ENCODE measurements around the gene ARL5B. TPM values are rescaled to one million over a fixed set of nuclear protein-coding genes. Genes with fewer than 3 reads are reported as not detected.
A peak's percentile ranks its signal among the peaks of the same experiment; 100 is the strongest.

ARL5B gene
- total RNA-seq = 10 to 100 TPM in 1 of 4 donors, 1 to 10 TPM in 3; 7.5 to 14.7 (median 8.9) TPM

GRCh38 chr10:18659125-18659818, at the start of gene ARL5B:
Gene ARL5B, plus strand, starts transcription at chr10:18659431. Its CDS starts 207 bp downstream, at chr10:18659638.
- no peaks in the 10 kb centered on the region for H3K36me3 ChIP-seq
- no peaks in the 10 kb centered on the region for H3K9me3 ChIP-seq
- peak within 1 kb of the TSS; percentile 96 to 98 (median 98) for H3K27ac ChIP-seq (replicated peaks in 1 of 4)
- H3K4me1 ChIP-seq = peaks cover 30 to 45% (median 38%) of the 10 kb centered on the region in 4 donors
- peak; percentile 96 to 98 for TF ChIP-seq POLR2AphosphoS5 (IDR thresholded peaks at IDR 0.05)
- TF ChIP-seq, protein P1, sequence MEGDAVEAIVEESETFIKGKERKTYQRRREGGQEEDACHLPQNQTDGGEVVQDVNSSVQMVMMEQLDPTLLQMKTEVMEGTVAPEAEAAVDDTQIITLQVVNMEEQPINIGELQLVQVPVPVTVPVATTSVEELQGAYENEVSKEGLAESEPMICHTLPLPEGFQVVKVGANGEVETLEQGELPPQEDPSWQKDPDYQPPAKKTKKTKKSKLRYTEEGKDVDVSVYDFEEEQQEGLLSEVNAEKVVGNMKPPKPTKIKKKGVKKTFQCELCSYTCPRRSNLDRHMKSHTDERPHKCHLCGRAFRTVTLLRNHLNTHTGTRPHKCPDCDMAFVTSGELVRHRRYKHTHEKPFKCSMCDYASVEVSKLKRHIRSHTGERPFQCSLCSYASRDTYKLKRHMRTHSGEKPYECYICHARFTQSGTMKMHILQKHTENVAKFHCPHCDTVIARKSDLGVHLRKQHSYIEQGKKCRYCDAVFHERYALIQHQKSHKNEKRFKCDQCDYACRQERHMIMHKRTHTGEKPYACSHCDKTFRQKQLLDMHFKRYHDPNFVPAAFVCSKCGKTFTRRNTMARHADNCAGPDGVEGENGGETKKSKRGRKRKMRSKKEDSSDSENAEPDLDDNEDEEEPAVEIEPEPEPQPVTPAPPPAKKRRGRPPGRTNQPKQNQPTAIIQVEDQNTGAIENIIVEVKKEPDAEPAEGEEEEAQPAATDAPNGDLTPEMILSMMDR (IDR thresholded peaks at IDR 0.05) = no peak
- peak; percentile 92 for TF ChIP-seq EP300 (IDR thresholded peaks at IDR 0.05)
- TF ChIP-seq POLR2A (IDR thresholded peaks at IDR 0.05; ENCODE audit: low read depth) = peak; percentile 46
- no peaks in the 10 kb centered on the region for H3K27me3 ChIP-seq
- H3K4me3 ChIP-seq = peak within 1 kb of the TSS; percentile 89 to 92 (median 90)
- intact Hi-C loops (cut with DNase I) = no loop called here
- WGBS = 0% methylated on average over 18 of the region's 72 CpGs
- peak; percentile 99 for DNase-seq (ENCODE audit: extremely low spot score)

- 67% methylated on average over 3 of the region's 3 CpGs for WGBS
- intact Hi-C loops (cut with DNase I) = no loop called here
Measured at GRCh38 chr10:18610517-18610916, 48.7 kb upstream of the ARL5B start.

GRCh38 chr10:18611168-18611567, 48.1 kb upstream of the ARL5B start:
- Histone ChIP-seq H3K27me3 (no peaks in the 10 kb centered on the region), H3K9me3 (no peaks in the 10 kb centered on the region), H3K4me1 (peaks cover 0 to 10% (median 7%) of the 10 kb centered on the region in 4 donors), H3K36me3 (peaks cover 0 to 24% (median 5%) of the 10 kb centered on the region in 4 donors), H3K27ac (replicated peaks in 1 of 4) (no peak overlapping the region), H3K4me3 (no peak overlapping the region)
- no peak for TF ChIP-seq EP300 (IDR thresholded peaks at IDR 0.05)
- TF ChIP-seq POLR2A (IDR thresholded peaks at IDR 0.05; ENCODE audit: low read depth) = no peak
- no peak for TF ChIP-seq POLR2AphosphoS5 (IDR thresholded peaks at IDR 0.05)
- TF ChIP-seq, protein P1 (IDR thresholded peaks at IDR 0.05) = no peak
- no peak for DNase-seq (ENCODE audit: extremely low spot score)
- intact Hi-C loops (cut with DNase I) = no loop called here
- 99% methylated on average over 4 of the region's 4 CpGs for WGBS

More at GRCh38 chr10:18610517-18610916, 48.7 kb upstream of the ARL5B start:
- H3K27ac ChIP-seq (replicated peaks in 1 of 4) = no peak overlapping the region
- H3K9me3 ChIP-seq = no peaks in the 10 kb centered on the region
- H3K4me1 ChIP-seq = peaks cover 0 to 10% (median 7%) of the 10 kb centered on the region in 4 donors
- no peak for DNase-seq (ENCODE audit: extremely low spot score)
- H3K4me3 ChIP-seq = no peak overlapping the region
- H3K36me3 ChIP-seq = peaks cover 0 to 24% (median 5%) of the 10 kb centered on the region in 4 donors
- H3K27me3 ChIP-seq = no peaks in the 10 kb centered on the region
- TF ChIP-seq POLR2AphosphoS5 (IDR thresholded peaks at IDR 0.05) = peak in 1 of 2 donors; percentile 17
- TF ChIP-seq EP300 (IDR thresholded peaks at IDR 0.05) = no peak

DNA sequence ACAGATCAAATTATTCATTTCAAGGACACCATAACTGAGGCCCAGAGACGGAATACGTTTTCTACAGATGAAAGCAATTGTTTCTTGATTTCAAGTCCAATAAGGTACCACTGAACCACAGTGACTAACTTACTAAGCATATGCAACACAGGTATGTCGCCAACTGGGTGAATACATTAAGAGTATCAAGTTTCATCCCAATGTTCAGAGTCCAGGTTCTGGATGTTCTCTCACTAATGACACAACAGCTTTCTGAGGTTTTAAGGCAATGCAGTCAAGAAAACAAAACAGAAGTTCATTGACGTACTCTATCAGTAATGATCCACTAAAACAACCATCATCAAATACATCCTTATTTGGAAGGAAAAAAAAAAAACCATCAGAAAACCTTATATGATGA, 43.6 kb upstream of the ARL5B start:
- peaks cover 0 to 7% (median 3%) of the 10 kb centered on the region in 4 donors for H3K4me1 ChIP-seq
- intact Hi-C loops (cut with DNase I) = no loop called here
- no peaks in the 10 kb centered on the region for H3K9me3 ChIP-seq
- no peak overlapping the region for H3K4me3 ChIP-seq
- no peak for DNase-seq (ENCODE audit: extremely low spot score)
- WGBS = 92% methylated on average over 4 of the region's 4 CpGs
- H3K27ac ChIP-seq (replicated peaks in 1 of 4) = no peak overlapping the region
- TF ChIP-seq POLR2AphosphoS5 (IDR thresholded peaks at IDR 0.05) = no peak
- TF ChIP-seq, protein P1 (IDR thresholded peaks at IDR 0.05) = no peak
- no peak for TF ChIP-seq POLR2A (IDR thresholded peaks at IDR 0.05; ENCODE audit: low read depth)
- TF ChIP-seq EP300 (IDR thresholded peaks at IDR 0.05) = no peak
- no peaks in the 10 kb centered on the region for H3K27me3 ChIP-seq
- H3K36me3 ChIP-seq = peaks cover 0 to 18% (median 5%) of the 10 kb centered on the region in 4 donors

GRCh38 chr10:18616337-18616736, 42.9 kb upstream of the ARL5B start:
- H3K4me1 ChIP-seq = peaks cover 0 to 7% (median 3%) of the 10 kb centered on the region in 4 donors
- H3K27ac ChIP-seq (replicated peaks in 1 of 4) = no peak overlapping the region
- no peaks in the 10 kb centered on the region for H3K27me3 ChIP-seq
- peaks cover 0 to 22% (median 5%) of the 10 kb centered on the region in 4 donors for H3K36me3 ChIP-seq
- no peak overlapping the region for H3K4me3 ChIP-seq
- TF ChIP-seq EP300 (IDR thresholded peaks at IDR 0.05) (no peak), POLR2A (IDR thresholded peaks at IDR 0.05; ENCODE audit: low read depth) (no peak), POLR2AphosphoS5 (IDR thresholded peaks at IDR 0.05) (no peak)
- TF ChIP-seq, protein P1 (IDR thresholded peaks at IDR 0.05) = no peak
- no peak for DNase-seq (ENCODE audit: extremely low spot score)
- no peaks in the 10 kb centered on the region for H3K9me3 ChIP-seq
- intact Hi-C loops (cut with DNase I) = no loop called here
- WGBS = 77% methylated on average over 3 of the region's 3 CpGs
